ENCODE measurements around the gene DPH6. TPM values are rescaled to one million over a fixed set of nuclear protein-coding genes. Genes with fewer than 3 reads are reported as not detected.

The DPH6 gene
- total and polyA plus RNA-seq, 12 donors = 6.1 to 25.8 (median 22.9) TPM

- Histone ChIP-seq H3K4me1 (peaks cover 0 to 6% (median 0%) of the 10 kb centered on the region in 9 donors), H3K27me3 (no peaks in the 10 kb centered on the region), H3K9me3 (peaks cover 0 to 27% (median 0%) of the 10 kb centered on the region in 11 donors), H3K4me3 (no peak overlapping the region), H3K36me3 (peaks cover 0 to 21% (median 4%) of the 10 kb centered on the region in 9 donors), H3K27ac (no peak overlapping the region)
- ATAC-seq (no peak), DNase-seq (no peak)
- TF ChIP-seq CTCF (IDR thresholded peaks at IDR 0.05) = no peak
- 96 to 97% methylated on average over 3 of the region's 3 CpGs for WGBS, 2 donors
- intact Hi-C loops (cut with DNase I) = no loop called here
Measured at GRCh38 chr15:35491173-35491572, 54.8 kb downstream of the DPH6 start.

- TF ChIP-seq CTCF (IDR thresholded peaks at IDR 0.05) = no peak
- Histone ChIP-seq H3K4me3 (no peak overlapping the region), H3K36me3 (peaks cover 0 to 21% (median 4%) of the 10 kb centered on the region in 9 donors), H3K27me3 (no peaks in the 10 kb centered on the region), H3K4me1 (peaks cover 0 to 6% (median 0%) of the 10 kb centered on the region in 9 donors), H3K9me3 (peaks cover 0 to 28% (median 0%) of the 10 kb centered on the region in 11 donors), H3K27ac (no peak overlapping the region)
- intact Hi-C loops (cut with DNase I) = no loop called here
- WGBS, 2 donors = 71 to 76% methylated on average over 4 of the region's 4 CpGs
- DNase-seq (no peak), ATAC-seq (no peak)
Measured at GRCh38 chr15:35490511-35490910, 55.5 kb downstream of the DPH6 start.

- intact Hi-C loops (cut with DNase I) = no loop called here
- Histone ChIP-seq H3K9me3 (peaks cover 0 to 28% (median 4%) of the 10 kb centered on the region in 11 donors), H3K4me3 (no peak overlapping the region), H3K27ac (no peak overlapping the region), H3K36me3 (peaks cover 0 to 25% (median 4%) of the 10 kb centered on the region in 9 donors), H3K27me3 (no peaks in the 10 kb centered on the region), H3K4me1 (no peaks in the 10 kb centered on the region)
- 97 to 98% methylated on average over 2 of the region's 2 CpGs for WGBS, 2 donors
- no peak for ATAC-seq
- no peak for TF ChIP-seq CTCF (IDR thresholded peaks at IDR 0.05)
- no peak for DNase-seq
Measured at GRCh38 chr15:35487417-35487816, 58.5 kb downstream of the DPH6 start.

- no peaks in the 10 kb centered on the region for H3K27me3 ChIP-seq
- 92 to 96% methylated on average over 1 of the region's 1 CpG for WGBS, 2 donors
- H3K4me1 ChIP-seq = no peaks in the 10 kb centered on the region
- H3K9me3 ChIP-seq = peaks cover 0 to 28% (median 4%) of the 10 kb centered on the region in 11 donors
- ATAC-seq (no peak), DNase-seq (no peak)
- no peak overlapping the region for H3K4me3 ChIP-seq
- peaks cover 0 to 25% (median 4%) of the 10 kb centered on the region in 9 donors for H3K36me3 ChIP-seq
- no peak for TF ChIP-seq CTCF (IDR thresholded peaks at IDR 0.05)
- no peak overlapping the region for H3K27ac ChIP-seq
- intact Hi-C loops (cut with DNase I) = no loop called here
Measured at GRCh38 chr15:35486296-35486695, 59.7 kb downstream of the DPH6 start.
